T-helper 2 cell treated with Interferon-gamma antibody and Interleukin-4, amounts not matched to agents 5 μg/mL and 100 μg/mL, for 36 hours (primary cell): Measurements from ENCODE around the gene ZNF268.

ENCODE experiments used
- DNase-seq: peaks from one replicate; pipeline ENCODE4 v3.0.0; 2021; ENCODE audit warnings: low spot score
- H3K27ac Mint-ChIP-seq: one replicate; pipeline ENCODE4 v1.8.0; 2021; ENCODE audit warnings: mild to moderate bottlenecking, mixed read lengths
- H3K27me3 Mint-ChIP-seq: one replicate; pipeline ENCODE4 v1.8.0; 2021; ENCODE audit warnings: low read depth, mixed read lengths
- H3K36me3 Mint-ChIP-seq: one replicate; pipeline ENCODE4 v1.8.0; 2021; ENCODE audit warnings: low read depth, mixed read lengths
- H3K4me1 Mint-ChIP-seq: one replicate; pipeline ENCODE4 v1.8.0; 2021; ENCODE audit warnings: low read depth, mixed read lengths
- H3K4me3 Mint-ChIP-seq: one replicate; pipeline ENCODE4 v1.8.0; 2022; ENCODE audit warnings: mild to moderate bottlenecking, moderate library complexity, mixed read lengths
- H3K9me3 Mint-ChIP-seq: one replicate; pipeline ENCODE4 v1.8.0; 2021; ENCODE audit warnings: mixed read lengths

Gene ZNF268

GRCh38 chr12:133204264-133204603, 22.9 kb downstream of the ZNF268 start:
- H3K4me3 Mint-ChIP-seq: no peak overlapping the region
- no peaks in the 10 kb centered on the region for H3K27me3 Mint-ChIP-seq
- no peak for DNase-seq
- H3K27ac Mint-ChIP-seq: no peak overlapping the region
- no peaks in the 10 kb centered on the region for H3K4me1 Mint-ChIP-seq
- H3K36me3 Mint-ChIP-seq: peaks cover 51% of the 10 kb centered on the region
- peaks cover 73% of the 10 kb centered on the region for H3K9me3 Mint-ChIP-seq

DNA sequence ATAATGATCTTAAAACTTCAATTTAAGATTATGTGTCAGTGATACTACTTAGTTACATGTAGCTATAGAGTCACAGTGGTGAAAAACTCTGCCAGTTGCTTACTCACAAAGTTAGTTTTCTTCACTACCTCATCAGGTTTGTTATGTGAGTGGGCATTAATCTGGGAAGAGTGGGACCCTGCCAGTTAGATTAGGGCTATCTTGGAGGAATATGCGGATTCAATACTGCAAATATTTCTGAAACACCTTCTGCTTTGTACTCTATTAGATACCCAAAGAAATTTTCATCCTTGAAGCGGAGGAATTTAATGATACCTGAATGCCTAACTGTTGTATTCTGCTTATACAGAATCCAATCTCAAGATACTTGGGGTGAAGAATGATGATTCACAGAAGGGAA, 25.1 kb downstream of the ZNF268 start:
- H3K27ac Mint-ChIP-seq: no peak overlapping the region
- H3K36me3 Mint-ChIP-seq: peaks cover 32% of the 10 kb centered on the region
- no peaks in the 10 kb centered on the region for H3K27me3 Mint-ChIP-seq
- H3K4me1 Mint-ChIP-seq: no peaks in the 10 kb centered on the region
- H3K9me3 Mint-ChIP-seq: peaks cover 63% of the 10 kb centered on the region
- DNase-seq: no peak
- H3K4me3 Mint-ChIP-seq: no peak overlapping the region

DNA sequence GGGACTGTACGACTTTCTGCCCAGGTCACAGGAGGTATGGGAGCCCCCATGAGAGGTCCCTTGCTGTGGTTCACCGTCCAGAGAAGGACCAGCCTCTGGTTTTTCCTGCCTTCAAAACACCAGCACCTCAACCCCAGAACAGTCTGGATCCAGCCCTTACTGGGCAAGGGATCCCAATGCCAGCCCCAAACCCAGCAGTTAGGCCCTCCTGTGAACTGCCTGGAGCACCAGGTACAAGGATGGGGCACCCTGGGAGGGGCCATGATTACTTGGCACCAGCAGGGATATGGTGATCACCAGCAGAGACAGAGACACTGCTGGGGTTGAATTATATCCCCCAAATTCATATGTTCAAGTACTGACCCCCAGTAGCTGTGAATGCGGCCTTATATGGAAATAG, 34.4 kb downstream of the ZNF268 start:
- peaks cover 6% of the 10 kb centered on the region for H3K36me3 Mint-ChIP-seq
- H3K4me3 Mint-ChIP-seq: no peak overlapping the region
- no peaks in the 10 kb centered on the region for H3K27me3 Mint-ChIP-seq
- DNase-seq: no peak
- H3K4me1 Mint-ChIP-seq: no peaks in the 10 kb centered on the region
- H3K9me3 Mint-ChIP-seq: peaks cover 74% of the 10 kb centered on the region
- no peak overlapping the region for H3K27ac Mint-ChIP-seq

DNA sequence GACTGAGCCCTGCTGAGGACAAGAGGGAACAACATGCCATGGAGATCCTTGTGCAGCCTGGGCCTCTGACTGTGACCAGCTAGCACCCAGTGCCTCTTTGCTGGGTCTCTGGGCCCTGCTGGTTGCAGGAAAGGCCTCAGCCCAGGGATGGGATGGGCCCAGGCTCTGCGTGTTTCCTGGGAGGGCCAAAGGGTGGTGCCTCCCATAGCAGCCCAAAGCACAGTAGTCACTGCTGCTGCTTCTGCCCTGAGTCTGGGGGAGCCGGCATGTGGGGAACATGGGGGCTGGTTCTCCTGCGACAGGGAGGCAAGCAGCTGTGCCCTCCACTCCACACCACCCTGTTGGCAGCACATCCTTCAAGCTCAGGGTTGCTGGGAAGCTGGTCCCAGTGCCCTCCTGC, 35.9 kb downstream of the ZNF268 start:
- peaks cover 69% of the 10 kb centered on the region for H3K9me3 Mint-ChIP-seq
- no peak for DNase-seq
- no peak overlapping the region for H3K4me3 Mint-ChIP-seq
- H3K4me1 Mint-ChIP-seq: no peaks in the 10 kb centered on the region
- peaks cover 6% of the 10 kb centered on the region for H3K36me3 Mint-ChIP-seq
- no peaks in the 10 kb centered on the region for H3K27me3 Mint-ChIP-seq
- no peak overlapping the region for H3K27ac Mint-ChIP-seq

DNA sequence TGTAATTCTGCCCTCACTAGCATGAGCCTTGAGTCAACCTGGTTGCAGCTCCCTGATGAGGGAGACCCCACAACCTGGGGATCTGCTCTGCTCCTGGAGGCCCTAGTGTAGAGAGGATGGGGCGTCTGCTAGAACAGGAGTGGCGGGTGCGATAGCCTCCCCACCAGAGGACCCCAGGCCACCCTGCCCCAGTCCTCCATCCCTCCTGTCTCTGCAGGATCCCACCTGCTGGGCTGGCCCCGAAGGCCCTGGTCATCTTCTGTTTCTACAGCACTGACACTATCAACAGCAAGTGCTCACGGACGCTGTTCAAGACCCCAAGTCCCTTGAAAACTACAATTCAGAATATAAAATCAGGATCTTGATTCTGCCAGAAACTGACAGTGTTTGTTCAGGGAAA, 39.2 kb downstream of the ZNF268 start:
- Mint-ChIP-seq H3K9me3 (peaks cover 64% of the 10 kb centered on the region), H3K27me3 (no peaks in the 10 kb centered on the region), H3K4me1 (no peaks in the 10 kb centered on the region), H3K27ac (no peak overlapping the region), H3K36me3 (peaks cover 6% of the 10 kb centered on the region), H3K4me3 (no peak overlapping the region)
- no peak for DNase-seq

DNA sequence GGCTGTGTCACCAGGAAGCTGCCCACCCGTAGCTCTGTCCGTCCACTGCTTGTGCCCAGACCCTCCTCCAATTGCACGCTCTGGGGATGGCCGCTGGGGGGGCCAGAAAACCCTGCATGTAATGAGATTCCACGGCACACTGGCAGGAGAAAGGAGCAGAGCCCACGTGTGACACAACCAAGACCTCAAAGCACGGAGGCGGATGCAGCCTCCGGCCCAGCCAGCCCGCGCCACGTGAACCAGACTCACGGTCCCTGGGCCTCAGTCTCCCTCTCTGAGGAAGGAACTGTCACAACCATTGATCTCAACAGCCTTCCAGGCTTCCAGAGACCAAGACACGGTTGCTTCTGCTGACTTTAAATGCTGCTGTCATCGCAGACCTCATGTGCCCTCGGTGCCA, 39.9 kb downstream of the ZNF268 start:
- no peak overlapping the region for H3K27ac Mint-ChIP-seq
- H3K4me1 Mint-ChIP-seq: no peaks in the 10 kb centered on the region
- no peaks in the 10 kb centered on the region for H3K27me3 Mint-ChIP-seq
- no peak overlapping the region for H3K4me3 Mint-ChIP-seq
- DNase-seq: no peak
- peaks cover 59% of the 10 kb centered on the region for H3K9me3 Mint-ChIP-seq
- peaks cover 6% of the 10 kb centered on the region for H3K36me3 Mint-ChIP-seq

DNA sequence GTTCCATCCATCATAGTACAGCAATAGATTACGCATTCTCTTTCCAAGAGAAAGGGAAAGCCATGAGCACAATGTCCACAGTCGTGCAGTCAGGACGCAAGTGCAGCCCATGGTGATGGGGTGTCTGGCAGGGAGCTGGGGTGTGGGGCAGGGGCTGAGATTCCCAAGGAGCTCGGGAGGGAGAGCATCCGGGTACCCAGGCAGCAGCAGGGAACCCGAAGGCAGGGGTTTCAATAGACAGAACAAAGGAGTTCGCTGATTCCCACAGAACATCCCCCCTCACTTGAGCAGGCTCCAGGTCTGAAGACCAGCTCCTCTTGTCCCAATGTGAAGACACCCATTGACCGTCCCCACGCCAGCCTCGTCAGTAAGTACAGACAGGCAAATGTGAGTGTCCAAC, 40.9 kb downstream of the ZNF268 start:
- DNase-seq: no peak
- Mint-ChIP-seq H3K9me3 (peaks cover 60% of the 10 kb centered on the region), H3K36me3 (peaks cover 6% of the 10 kb centered on the region), H3K4me3 (no peak overlapping the region), H3K27me3 (no peaks in the 10 kb centered on the region), H3K27ac (no peak overlapping the region), H3K4me1 (no peaks in the 10 kb centered on the region)

DNA sequence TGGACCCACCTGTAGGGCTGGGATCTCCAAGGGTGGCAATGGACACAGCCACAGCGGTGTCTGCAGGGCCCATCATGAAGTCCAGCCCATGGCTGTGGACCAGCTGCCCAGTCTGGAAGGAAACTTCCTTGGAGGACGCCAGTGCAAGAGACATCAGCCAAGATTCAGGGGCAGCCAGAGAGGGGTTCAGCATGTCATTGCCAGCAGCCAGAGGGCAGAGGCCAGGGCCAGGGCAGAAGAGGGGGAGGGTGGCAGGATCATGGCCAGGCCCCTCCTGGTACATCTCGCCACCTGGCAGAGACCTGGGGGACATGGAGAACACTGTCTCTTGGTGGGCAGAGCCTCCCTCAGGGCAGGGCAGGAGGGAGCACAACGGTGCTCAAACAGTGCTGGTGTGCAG, 44.2 kb downstream of the ZNF268 start:
- no peak overlapping the region for H3K27ac Mint-ChIP-seq
- peaks cover 2% of the 10 kb centered on the region for H3K36me3 Mint-ChIP-seq
- H3K4me1 Mint-ChIP-seq: no peaks in the 10 kb centered on the region
- no peaks in the 10 kb centered on the region for H3K27me3 Mint-ChIP-seq
- peaks cover 55% of the 10 kb centered on the region for H3K9me3 Mint-ChIP-seq
- no peak overlapping the region for H3K4me3 Mint-ChIP-seq
- DNase-seq: no peak

- Mint-ChIP-seq H3K4me1 (no peaks in the 10 kb centered on the region), H3K27me3 (no peaks in the 10 kb centered on the region), H3K4me3 (no peak overlapping the region), H3K27ac (no peak overlapping the region), H3K9me3 (peaks cover 61% of the 10 kb centered on the region), H3K36me3 (peaks cover 2% of the 10 kb centered on the region)
- no peak for DNase-seq
These were observed 45.4 kb downstream of the ZNF268 start for GRCh38 chr12:133226690-133227089.

- peaks cover 55% of the 10 kb centered on the region for H3K9me3 Mint-ChIP-seq
- no peak overlapping the region for H3K27ac Mint-ChIP-seq
- H3K4me3 Mint-ChIP-seq: no peak overlapping the region
- DNase-seq: no peak
- peaks cover 2% of the 10 kb centered on the region for H3K36me3 Mint-ChIP-seq
- no peaks in the 10 kb centered on the region for H3K27me3 Mint-ChIP-seq
- no peaks in the 10 kb centered on the region for H3K4me1 Mint-ChIP-seq
These were observed 46.1 kb downstream of the ZNF268 start for GRCh38 chr12:133227281-133227852.

- Mint-ChIP-seq H3K27me3 (no peaks in the 10 kb centered on the region), H3K4me3 (no peak overlapping the region), H3K9me3 (peaks cover 54% of the 10 kb centered on the region), H3K36me3 (peaks cover 5% of the 10 kb centered on the region), H3K4me1 (no peaks in the 10 kb centered on the region), H3K27ac (no peak overlapping the region)
- DNase-seq: no peak
These were observed 49.7 kb downstream of the ZNF268 start for GRCh38 chr12:133231001-133231400.

- Mint-ChIP-seq H3K36me3 (peaks cover 5% of the 10 kb centered on the region), H3K27ac (no peak overlapping the region), H3K9me3 (peaks cover 48% of the 10 kb centered on the region), H3K27me3 (no peaks in the 10 kb centered on the region), H3K4me1 (no peaks in the 10 kb centered on the region), H3K4me3 (no peak overlapping the region)
- DNase-seq: no peak
These were observed 51.7 kb downstream of the ZNF268 start for GRCh38 chr12:133233006-133233405.

GRCh38 chr12:133233993-133234564, 52.8 kb downstream of the ZNF268 start:
- H3K27me3 Mint-ChIP-seq: no peaks in the 10 kb centered on the region

GRCh38 chr12:133234971-133235370, 53.7 kb downstream of the ZNF268 start:
- peaks cover 3% of the 10 kb centered on the region for H3K36me3 Mint-ChIP-seq
- H3K4me1 Mint-ChIP-seq: no peaks in the 10 kb centered on the region
- peaks cover 38% of the 10 kb centered on the region for H3K9me3 Mint-ChIP-seq
- DNase-seq: no peak
- no peak overlapping the region for H3K27ac Mint-ChIP-seq
- no peak overlapping the region for H3K4me3 Mint-ChIP-seq
- H3K27me3 Mint-ChIP-seq: no peaks in the 10 kb centered on the region

More at GRCh38 chr12:133233993-133234564, 52.8 kb downstream of the ZNF268 start:
- Mint-ChIP-seq H3K4me1 (no peaks in the 10 kb centered on the region), H3K27ac (no peak overlapping the region), H3K9me3 (peaks cover 37% of the 10 kb centered on the region), H3K4me3 (no peak overlapping the region), H3K36me3 (peaks cover 5% of the 10 kb centered on the region)
- no peak for DNase-seq
